22Rv1 (cell line): ENCODE measurements around the gene KIF23.

Experiments
- ZFX ChIP-seq: fragments of 450-650 bp; IDR thresholded peaks from 2 replicates; pipeline ENCODE4 v1.6.1; 2017; ENCODE audit warnings: antibody characterized with exemption, borderline replicate concordance
- TF ChIP-seq, protein P1 (sequence below): fragments of 450-650 bp; IDR thresholded peaks from 2 replicates; pipeline ENCODE4 v1.5.1; 2017; ENCODE audit warnings: mild to moderate bottlenecking

DNA sequence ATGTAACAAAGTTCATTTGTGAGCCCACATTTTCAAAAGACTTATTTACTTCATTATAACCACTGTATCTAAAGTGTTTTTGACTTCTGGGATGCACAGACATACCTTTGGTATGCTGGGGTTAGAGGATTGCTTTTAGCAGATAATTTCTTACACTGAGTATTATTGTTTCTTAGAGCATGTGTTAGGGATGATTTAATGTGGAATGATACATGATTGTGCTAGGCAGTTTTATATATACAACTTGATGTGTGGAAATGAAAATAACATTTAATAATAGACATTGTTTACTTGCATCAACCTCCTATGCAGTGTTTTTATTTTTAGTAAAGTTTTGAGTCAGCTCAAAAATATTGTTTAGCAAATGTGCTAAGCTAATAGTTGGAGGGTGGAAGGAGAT lies 3.4 kb downstream of the KIF23 start:
- TF ChIP-seq, protein P1, sequence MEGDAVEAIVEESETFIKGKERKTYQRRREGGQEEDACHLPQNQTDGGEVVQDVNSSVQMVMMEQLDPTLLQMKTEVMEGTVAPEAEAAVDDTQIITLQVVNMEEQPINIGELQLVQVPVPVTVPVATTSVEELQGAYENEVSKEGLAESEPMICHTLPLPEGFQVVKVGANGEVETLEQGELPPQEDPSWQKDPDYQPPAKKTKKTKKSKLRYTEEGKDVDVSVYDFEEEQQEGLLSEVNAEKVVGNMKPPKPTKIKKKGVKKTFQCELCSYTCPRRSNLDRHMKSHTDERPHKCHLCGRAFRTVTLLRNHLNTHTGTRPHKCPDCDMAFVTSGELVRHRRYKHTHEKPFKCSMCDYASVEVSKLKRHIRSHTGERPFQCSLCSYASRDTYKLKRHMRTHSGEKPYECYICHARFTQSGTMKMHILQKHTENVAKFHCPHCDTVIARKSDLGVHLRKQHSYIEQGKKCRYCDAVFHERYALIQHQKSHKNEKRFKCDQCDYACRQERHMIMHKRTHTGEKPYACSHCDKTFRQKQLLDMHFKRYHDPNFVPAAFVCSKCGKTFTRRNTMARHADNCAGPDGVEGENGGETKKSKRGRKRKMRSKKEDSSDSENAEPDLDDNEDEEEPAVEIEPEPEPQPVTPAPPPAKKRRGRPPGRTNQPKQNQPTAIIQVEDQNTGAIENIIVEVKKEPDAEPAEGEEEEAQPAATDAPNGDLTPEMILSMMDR: no peak
- no peak for TF ChIP-seq ZFX
